Fibroblast of skin of back (primary cell): ENCODE results near the gene ZNF83. TPM values are rescaled to one million over a fixed set of nuclear protein-coding genes. Genes with fewer than 3 reads are reported as not detected.
A peak's percentile ranks its signal among the peaks of the same experiment; 100 is the strongest.
"Not testable (repeated sequence)": the region's sequence is repeated elsewhere in the genome, so short reads cannot be mapped to it uniquely, and the experiment has no call there.

Experiments
- DNase-seq: peaks from one replicate; pipeline ENCODE4 v3.0.0-alpha.2; 2013
- polyA plus RNA-seq, 2 experiments: library from polyadenylated mRNA; unstranded; fragments of 120-200 nt; gene quantifications; one replicate each; pipeline ENCODE4 v1.2.1, GENCODE V29; 2013; ENCODE audit not compliant: insufficient read length in 2 of 2

ZNF83 gene
- 16.1 TPM for polyA plus RNA-seq (2013, experiment 1 of 2; ENCODE audit: insufficient read length)
- polyA plus RNA-seq (2013, experiment 2 of 2; ENCODE audit: insufficient read length), result 18.6 TPM

- DNase-seq, result peak; percentile 94
These were observed at the start of gene ZNF83 for GRCh38 chr19:52637718-52638585. ZNF83 (minus strand) TSS chr19:52638355.

- no peak for DNase-seq
These were observed 49.5 kb upstream of the ZNF83 start for GRCh38 chr19:52687684-52688083.

- no peak for DNase-seq
These were observed 47.7 kb upstream of the ZNF83 start for GRCh38 chr19:52685811-52686210.

DNA sequence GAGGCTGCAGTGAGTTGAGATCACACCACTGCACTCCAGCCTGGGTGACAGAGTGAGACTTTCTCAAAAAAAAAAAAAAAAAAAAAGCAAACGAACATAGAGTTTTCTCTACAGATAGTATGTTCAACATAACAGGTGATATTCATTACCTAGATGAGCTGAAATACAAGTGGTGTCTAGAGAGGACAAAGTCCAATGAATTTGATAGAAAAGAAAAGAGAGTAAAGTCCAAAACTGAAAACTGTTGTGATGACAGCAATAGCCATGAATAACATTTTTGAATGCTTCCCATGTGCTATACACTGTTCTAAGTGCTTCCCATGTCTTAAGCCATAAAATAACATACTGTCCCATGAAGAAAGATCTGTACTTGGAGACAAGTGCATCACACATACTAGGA lies 43.1 kb upstream of the ZNF83 start:
- not testable (repeated sequence) for DNase-seq

- no peak for DNase-seq
These were observed 41.4 kb upstream of the ZNF83 start for GRCh38 chr19:52679598-52679997.

- not testable (repeated sequence) for DNase-seq
These were observed 37.1 kb upstream of the ZNF83 start for GRCh38 chr19:52675239-52675638.

DNA sequence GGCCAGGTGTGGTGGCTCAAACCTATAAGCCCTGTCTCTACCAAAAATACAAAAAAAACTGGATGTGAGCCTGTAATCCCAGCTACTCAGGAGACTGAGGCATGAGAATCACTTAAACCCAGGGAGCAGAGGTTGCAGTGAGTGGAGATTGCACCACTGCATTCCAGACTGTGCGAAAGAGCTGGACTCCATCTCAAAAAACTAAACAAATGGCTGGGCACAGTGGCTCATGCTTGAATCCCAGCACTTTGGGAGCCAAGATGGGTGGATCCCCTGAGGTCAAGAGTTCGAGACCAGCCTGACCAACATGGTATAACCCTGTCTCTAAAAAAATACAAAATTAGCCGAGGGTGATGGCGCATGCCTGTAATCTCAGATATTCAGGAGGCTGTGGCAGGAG lies 34.9 kb upstream of the ZNF83 start:
- no peak for DNase-seq

GRCh38 chr19:52670046-52670445 lies 31.9 kb upstream of the ZNF83 start:
- no peak for DNase-seq

DNA sequence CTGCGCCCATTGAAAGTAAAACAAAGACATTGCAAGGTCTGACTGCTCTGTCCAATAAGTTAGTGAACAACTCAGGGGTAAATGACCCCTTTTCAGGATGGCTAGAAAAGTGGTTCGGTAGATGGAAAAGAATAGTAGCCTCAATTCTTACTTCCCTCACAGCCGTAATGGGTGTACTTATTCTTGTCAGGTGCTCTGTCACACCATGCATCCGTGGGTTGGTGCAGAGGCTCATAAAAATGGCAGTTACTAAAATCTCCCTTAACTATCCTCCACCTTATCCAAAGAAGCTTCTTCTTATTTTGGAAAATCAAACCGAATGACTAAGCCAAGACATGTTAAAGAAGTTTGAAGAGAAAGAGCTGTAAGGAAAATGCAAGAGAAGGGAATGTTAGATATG lies 31.4 kb upstream of the ZNF83 start:
- DNase-seq, result no peak

- no peak for DNase-seq
These were observed 29.8 kb upstream of the ZNF83 start for GRCh38 chr19:52667972-52668371.

GRCh38 chr19:52666506-52666905 lies 28.4 kb upstream of the ZNF83 start:
- DNase-seq, result no peak

- DNase-seq, result peak; percentile 21
These were observed 27.4 kb upstream of the ZNF83 start for GRCh38 chr19:52665529-52665928.

DNA sequence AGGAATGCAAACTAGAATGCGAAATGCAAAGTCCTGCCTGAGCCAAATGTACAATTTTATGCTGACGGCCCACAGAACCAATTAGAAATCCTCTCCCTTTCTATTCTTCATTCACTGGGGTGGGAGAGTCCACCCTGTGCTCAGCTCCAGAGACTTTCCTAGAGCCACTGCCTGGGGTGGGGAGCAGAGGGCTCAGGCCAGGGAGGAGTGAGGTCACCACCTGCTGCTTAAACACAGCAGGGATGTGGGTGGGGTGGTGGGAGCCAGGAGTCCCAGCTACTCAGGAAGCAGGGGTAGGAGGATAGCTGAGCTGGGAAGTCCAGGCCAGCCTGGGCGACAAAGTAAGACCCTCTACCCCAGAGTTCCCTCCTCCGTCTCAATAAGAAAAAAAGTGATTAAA lies 26.9 kb upstream of the ZNF83 start:
- no peak for DNase-seq

- no peak for DNase-seq
These were observed 26.3 kb upstream of the ZNF83 start for GRCh38 chr19:52664461-52664860.

DNA sequence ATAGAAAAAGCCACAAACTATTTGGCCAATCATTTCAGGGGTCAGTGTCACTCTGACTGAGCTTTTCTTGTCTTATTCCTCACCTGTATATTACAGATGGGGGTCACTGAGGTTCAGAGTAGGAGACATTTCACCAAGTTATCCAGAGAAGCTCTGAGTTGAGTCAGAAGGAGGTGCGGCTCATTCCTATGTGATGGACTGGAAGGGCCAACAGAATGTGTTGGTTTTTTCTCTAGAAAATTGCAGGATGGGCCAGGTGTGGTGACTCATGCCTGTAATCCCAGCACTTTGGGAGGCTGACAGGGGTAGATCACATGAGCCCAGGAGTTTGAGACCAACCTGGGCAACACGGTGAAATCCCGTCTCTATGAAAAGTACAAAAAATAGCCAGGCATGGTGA lies 24.5 kb upstream of the ZNF83 start:
- no peak for DNase-seq

- peak; percentile 38 for DNase-seq
These were observed 22.8 kb upstream of the ZNF83 start for GRCh38 chr19:52660981-52661380.

- no peak for DNase-seq
These were observed 20.9 kb upstream of the ZNF83 start for GRCh38 chr19:52659013-52659412.

DNA sequence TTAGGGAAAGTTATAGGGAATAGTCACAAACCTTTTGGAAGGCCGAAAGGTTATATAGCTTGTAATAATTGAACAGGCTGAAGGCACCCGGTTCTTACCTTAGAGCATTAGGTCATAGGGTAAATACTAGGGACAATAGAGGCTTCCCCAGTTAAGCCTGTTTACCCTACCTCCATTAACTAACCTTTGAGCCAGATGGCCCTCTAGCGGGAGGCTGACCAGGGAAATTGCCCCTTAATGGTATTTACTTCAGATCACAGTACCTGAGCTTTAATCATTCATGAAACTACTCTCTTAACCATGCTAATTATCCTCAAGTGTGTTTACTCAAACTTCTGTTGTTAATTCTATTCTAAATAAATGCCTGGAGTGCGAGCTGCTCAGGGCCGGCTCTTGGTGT lies 20.4 kb upstream of the ZNF83 start:
- no peak for DNase-seq

- no peak for DNase-seq
These were observed 15.0 kb upstream of the ZNF83 start for GRCh38 chr19:52653161-52653560.

DNA sequence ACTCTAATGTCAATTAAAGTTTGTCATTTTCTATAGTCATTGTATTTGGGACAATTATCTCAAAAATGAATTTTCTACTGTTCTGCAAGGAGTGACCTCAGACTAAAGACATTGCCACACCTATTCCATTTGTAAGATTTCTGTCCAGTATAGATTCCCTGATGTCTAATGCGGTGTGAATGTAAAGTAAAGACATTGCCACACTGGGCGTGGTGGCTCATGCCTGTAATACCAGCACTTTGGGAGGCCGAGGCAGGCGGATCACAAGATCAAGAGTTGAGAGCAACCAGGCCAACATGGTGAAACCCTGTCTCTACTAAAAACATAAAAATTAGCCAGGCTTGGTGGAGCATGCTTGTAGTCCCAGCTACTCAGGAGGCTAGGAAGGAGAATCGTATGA lies 13.8 kb upstream of the ZNF83 start:
- no peak for DNase-seq

DNA sequence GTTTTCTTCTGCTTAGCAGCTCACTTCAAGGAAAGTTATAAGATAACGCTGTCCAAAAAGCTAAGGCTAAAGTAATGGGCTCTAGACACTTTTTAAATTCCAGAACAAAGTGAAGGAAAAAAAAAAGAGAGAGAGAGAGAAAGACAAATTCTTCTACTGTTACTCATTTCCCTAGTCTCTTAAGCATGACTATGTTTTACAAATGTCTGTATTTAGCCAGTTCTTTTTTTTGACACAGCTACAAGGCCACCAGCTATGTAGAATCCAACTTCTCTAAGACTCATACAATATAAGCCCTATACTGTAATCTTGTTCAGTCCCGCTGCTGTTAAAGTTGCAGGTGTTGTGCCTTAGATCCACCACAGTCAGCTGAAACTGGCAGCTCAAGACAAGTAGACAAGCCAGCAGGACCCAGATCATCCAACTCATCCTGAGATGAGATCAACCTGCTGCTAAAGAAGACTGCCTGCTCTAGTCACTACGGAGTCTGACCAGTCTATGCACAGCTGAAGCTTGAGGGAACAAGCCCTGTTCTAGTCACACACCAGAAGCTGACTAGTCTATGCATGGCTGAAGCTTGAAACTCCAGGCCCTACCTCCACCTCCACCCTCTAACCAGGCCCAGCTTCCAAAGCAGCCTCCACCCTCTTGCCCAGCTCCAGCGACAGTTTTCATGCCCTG lies 10.3 kb upstream of the ZNF83 start:
- peak; percentile 75 for DNase-seq

GRCh38 chr19:52646571-52647217 lies 8.5 kb upstream of the ZNF83 start:
- no peak for DNase-seq

DNA sequence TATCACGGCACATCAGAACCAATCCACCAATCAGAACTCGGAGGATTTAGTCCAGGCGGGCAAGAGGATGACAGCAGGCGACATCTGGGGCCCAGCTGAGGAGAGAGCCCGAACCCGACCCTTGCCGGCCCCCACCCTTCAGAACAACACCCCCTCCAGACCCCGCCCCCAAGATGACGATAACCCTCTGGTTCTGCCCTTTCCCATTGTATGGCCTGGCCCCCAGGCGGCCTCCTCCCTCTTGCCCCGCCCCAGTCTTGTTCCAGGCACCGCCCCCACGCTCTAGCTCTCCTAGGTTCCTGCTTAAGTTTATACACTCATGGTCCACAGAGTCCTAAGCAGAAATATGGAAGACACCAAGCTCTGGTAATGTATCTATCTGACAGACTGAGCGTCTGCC lies 2.8 kb upstream of the ZNF83 start:
- peak; percentile 26 for DNase-seq
